Left colon (tissue), 2 donors: Measurements from ENCODE around the gene BTG2. TPM values are rescaled to one million over a fixed set of nuclear protein-coding genes. Genes with fewer than 3 reads are reported as not detected.

Source experiments
- ATAC-seq: fragments of 200-7000 bp; cut with Tn5 transposase; one replicate; pipeline ENCODE4 v1.9.1; 2020; ENCODE audit warnings: mild to moderate bottlenecking, moderate library complexity
- DNase-seq, 2 donors: peaks; one replicate each; pipeline ENCODE4 v3.0.0-alpha.2; 2020
- intact Hi-C, 2 donors: fragments of 100-400 bp; cut with DNase I in 1 of 2; cut with micrococcal nuclease in 1 of 2; formaldehyde crosslinking; loops; one replicate each; pipeline versions ENCODE4 v1.11.2 to v1.14.0; 2022; cut with DNase I, micrococcal nuclease
- total RNA-seq, 2 donors: library from RNA; stranded (reverse); fragmentation: NEBNext Ultra II Directional; extraction: Animal tissue kit (Norgen Biotek cat#: 25700); gene quantifications; one replicate each; pipeline ENCODE4 v1.2.1, GENCODE V29; 2021
- donor health status: DM: no; HTN: no; CAD: no.
- donor health status: DM: yes; HTN: yes; CAD: no.

Gene BTG2
- total RNA-seq, 2 donors from 2014 or later: 70.5 to 76.9 TPM

DNA sequence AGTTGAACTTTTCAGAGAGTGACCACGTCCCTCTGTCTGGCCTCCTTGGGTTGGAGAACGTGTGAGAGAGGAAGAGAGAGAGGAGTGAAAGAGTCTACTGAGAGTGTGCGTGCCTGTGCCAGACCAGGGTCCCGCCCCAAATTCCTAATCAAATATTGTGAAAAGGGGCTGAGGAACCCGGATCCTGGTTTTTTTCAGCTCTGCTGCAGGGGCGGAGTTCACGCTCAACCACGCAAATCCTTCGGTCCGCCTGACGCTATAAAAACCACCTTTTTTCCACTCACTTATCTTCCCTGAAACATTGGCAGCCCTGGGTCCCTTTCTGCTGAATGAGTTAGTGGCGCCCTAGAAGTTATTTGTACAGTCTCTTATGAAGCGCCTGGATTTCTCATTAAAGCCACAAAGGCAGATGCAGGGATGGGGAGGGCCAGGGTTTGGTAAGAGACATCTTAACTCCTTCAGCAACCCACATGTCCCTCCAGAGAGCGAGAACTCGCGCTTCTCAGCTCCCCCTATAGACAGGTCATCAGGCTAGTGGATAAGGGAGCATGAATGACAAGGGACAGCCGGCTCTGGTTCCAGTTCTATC lies 45.8 kb downstream of the BTG2 start, which contains the start of gene FMOD:
Gene FMOD, minus strand, starts transcription at position 86 of the 589 bp plus-strand sequence. CDS start 2,852 bp downstream, outside the sequence.
- DNase-seq (peak; percentile 47 to 53), ATAC-seq (peak; percentile 81)
- intact Hi-C loops: no loop called here

GRCh38 chr1:203353486-203353885 lies 48.2 kb downstream of the BTG2 start:
- intact Hi-C loops: no loop called here
- DNase-seq (no peak), ATAC-seq (no peak)

- ATAC-seq: no peak
- intact Hi-C loops: no loop called here
- no peak for DNase-seq
Observed at GRCh38 chr1:203354246-203354645, 48.9 kb downstream of the BTG2 start.

DNA sequence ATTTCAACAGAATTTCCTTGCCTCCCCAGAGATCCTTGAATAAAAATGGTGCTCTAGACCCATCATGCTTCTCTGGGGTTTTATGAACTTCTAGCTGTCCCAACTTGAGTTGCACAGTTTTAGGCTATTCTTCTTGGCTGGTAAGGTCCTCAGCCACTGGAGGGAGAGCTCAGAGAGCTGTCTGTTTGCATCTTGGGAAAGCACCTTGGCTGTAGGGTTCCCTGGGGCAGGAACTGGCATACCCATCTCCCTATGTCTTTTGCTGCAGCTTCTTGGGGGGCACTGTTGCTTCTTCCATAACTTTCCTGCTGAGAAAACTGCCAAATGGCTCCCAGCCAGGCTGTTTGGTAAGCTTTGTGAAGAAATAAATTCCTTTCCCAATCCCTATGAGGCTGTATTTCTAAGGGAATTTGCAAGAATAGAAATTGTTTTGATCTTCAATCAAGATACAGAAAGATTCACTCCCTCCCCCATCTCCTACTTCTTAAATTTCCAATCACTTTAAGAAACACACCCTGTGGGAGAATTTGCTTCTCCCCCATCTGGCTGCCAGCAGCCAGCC lies 53.8 kb downstream of the BTG2 start:
- intact Hi-C loops: no loop called here
- DNase-seq (no peak), ATAC-seq (no peak)

Other genes starting within 250 kb of the BTG2 start
- not detected for gene MYOG, start 219.5 kb upstream of the BTG2 start, total RNA-seq
- under 1 TPM; 0.37 to 0.39 TPM for gene ADORA1, start 177.8 kb upstream of the BTG2 start, total RNA-seq
- not detected for gene MYBPH, start 129.7 kb upstream of the BTG2 start, total RNA-seq
- gene CHI3L1, start 118.8 kb upstream of the BTG2 start, total RNA-seq: 1 to 10 TPM in 1 of 2 donors, under 1 TPM in 1; 0.67 to 3.0 TPM
- gene CHIT1, start 75.8 kb upstream of the BTG2 start, total RNA-seq: under 1 TPM in 1 of 2 donors, not detected in 1; 0.40 TPM
- 10 to 100 TPM; 25.2 to 29.6 TPM for gene FMOD, start 45.6 kb downstream of the BTG2 start, total RNA-seq
- 10 to 100 TPM in 1 of 2 donors, 1 to 10 TPM in 1; 6.6 to 19.7 TPM for gene PRELP, start 170.3 kb downstream of the BTG2 start, total RNA-seq
- not detected for gene OPTC, start 188.6 kb downstream of the BTG2 start, total RNA-seq